Fibroblast of mammary gland (primary cell): ENCODE results near the gene VEGFB.

Experiments
- DNase-seq: peaks from one replicate; pipeline ENCODE4 v3.0.0-alpha.2; 2010; ENCODE audit warnings: low read depth
- H3K4me3 ChIP-seq: 2 replicates; pipeline ENCODE4 v1.5.1; 2011; ENCODE audit warnings: low read depth, mild to moderate bottlenecking, low read length, moderate library complexity; ENCODE audit not compliant: control insufficient read depth
- CTCF ChIP-seq: conservative IDR thresholded peaks from 2 replicates; pipeline ENCODE4 v1.5.1; 2011; ENCODE audit warnings: low read depth, low read length, inconsistent platforms; ENCODE audit not compliant: control insufficient read depth, insufficient read depth

The VEGFB gene

GRCh38 chr11:64251753-64252002, 17.3 kb downstream of the VEGFB start:
- no peak for DNase-seq
- H3K4me3 ChIP-seq = peak overlapping the region; percentile 83
- TF ChIP-seq CTCF = no peak

GRCh38 chr11:64252003-64252872, 17.9 kb downstream of the VEGFB start:
- TF ChIP-seq CTCF = peak; percentile 38
- DNase-seq = no peak
- peak overlapping the region; percentile 83 for H3K4me3 ChIP-seq

GRCh38 chr11:64253043-64253442, 18.7 kb downstream of the VEGFB start:
- no peak for TF ChIP-seq CTCF
- H3K4me3 ChIP-seq = no peak overlapping the region
- DNase-seq = no peak

- TF ChIP-seq CTCF = no peak
- DNase-seq = no peak
- no peak overlapping the region for H3K4me3 ChIP-seq
Measured at GRCh38 chr11:64253481-64253880, 19.1 kb downstream of the VEGFB start.

- no peak for DNase-seq
- no peak for TF ChIP-seq CTCF
Measured at GRCh38 chr11:64254326-64254725, 19.9 kb downstream of the VEGFB start.

GRCh38 chr11:64255135-64256128, 21.0 kb downstream of the VEGFB start:
- no peak for TF ChIP-seq CTCF
- H3K4me3 ChIP-seq = no peak overlapping the region
- no peak for DNase-seq

More at GRCh38 chr11:64254326-64254725, 19.9 kb downstream of the VEGFB start:
- no peak overlapping the region for H3K4me3 ChIP-seq
